HG03342 (cell line): ENCODE results near the gene LGR6.

Source experiments
- ATAC-seq: cut with Tn5 transposase; IDR thresholded peaks from one replicate; pipeline ENCODE4 v1.9.1; 2021; ENCODE audit warnings: mild to moderate bottlenecking, moderate library complexity; ENCODE audit not compliant: unreplicated experiment

LGR6 gene

DNA sequence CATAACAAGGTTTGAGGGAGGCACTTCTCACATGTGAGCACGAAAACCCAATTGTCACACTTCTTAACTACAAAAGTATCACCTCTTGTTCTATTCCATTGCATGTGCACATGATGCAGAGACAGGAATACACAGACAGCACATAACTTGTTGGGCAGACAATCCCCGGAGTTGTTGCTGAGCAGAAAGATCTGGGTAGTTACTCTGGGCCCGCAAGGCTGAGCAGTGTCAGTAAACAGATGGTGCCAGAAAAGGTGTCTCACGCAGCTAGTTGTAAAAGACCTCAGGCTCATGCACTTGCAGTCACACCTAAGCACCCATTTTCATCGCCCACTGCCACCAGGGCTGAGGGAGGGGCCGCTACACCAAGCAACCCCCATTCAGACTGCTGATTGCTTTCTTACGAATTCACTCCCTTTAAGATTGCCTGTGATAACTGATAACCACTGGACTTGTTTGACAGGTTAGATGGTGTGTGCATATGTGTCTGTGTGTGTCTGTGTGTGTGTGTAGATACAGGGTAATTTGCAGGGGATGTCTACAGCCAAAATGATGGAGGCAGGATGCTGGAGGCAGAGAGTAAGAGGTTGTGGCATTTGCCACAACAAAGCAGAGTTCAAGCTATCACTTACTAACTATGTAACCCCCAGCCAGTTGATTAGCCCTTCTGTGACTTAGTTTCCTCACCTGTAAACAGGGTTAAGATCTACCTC is 4.2 kb downstream of the LGR6 start:
- no peak for ATAC-seq

GRCh38 chr1:202198366-202198724 is 4.7 kb downstream of the LGR6 start:
- no peak for ATAC-seq

DNA sequence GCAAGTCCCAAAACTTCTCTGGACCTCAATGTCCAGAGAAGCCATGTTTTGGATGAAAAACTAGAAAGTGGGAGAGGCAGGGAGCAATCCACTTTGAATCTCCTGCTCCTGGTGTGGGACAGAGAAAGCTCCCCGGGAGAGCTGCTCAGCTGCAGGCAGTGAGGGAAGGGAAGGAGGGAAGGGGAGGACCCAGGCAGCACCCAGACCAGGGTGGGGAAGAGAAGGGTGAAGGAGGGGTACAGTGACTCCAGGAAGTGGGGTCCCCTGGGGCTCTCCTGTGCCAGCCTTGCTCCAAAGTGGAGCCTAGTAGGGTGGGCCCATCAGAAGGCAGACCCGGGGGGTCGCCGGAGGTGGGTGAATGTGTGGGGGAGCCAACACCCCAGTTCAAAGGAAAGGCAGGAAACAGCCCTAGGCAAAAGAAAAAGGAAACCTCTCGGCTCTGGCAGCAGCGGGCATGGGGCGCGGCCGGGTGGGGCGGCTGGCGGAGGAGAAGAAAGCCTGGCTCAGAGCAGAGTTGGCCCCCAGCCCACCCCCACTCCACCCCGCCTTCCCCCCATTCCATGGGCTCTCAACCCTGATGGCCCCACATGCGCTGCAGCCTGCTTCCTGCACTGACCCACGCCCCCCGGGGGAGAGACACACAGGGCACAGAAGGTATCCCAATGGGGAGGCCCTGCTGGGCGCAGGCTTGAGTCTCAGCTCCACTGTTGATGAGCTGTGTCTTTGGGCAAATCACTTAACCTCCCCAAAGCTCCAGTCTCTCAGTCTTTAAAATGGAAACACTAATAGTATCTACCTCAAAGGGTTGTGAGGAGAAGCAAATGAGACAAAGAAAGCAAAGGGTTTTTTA is 5.7 kb downstream of the LGR6 start:
- ATAC-seq, result no peak

DNA sequence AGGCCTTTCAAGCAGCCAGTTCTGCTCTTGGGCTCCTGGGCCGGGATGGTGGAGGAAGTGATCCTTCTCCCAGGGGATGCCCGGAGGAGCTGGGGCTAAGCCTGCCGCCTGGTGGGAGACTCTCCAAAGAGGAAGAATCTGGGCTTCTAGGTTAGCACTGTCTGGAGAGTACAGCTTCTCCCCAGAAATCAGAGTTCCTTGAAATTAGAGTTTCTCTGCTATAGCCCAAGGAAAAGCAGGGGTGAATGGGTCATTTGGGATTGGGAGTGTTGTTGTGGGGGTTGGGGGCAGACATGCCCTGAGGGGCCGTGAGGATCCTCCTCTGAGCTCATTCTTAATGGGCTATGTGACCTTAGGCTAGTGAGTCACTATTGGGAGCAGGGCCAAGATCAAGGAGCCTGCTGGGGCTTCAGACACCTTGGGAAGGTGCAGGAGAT is 6.5 kb downstream of the LGR6 start:
- no peak for ATAC-seq

DNA sequence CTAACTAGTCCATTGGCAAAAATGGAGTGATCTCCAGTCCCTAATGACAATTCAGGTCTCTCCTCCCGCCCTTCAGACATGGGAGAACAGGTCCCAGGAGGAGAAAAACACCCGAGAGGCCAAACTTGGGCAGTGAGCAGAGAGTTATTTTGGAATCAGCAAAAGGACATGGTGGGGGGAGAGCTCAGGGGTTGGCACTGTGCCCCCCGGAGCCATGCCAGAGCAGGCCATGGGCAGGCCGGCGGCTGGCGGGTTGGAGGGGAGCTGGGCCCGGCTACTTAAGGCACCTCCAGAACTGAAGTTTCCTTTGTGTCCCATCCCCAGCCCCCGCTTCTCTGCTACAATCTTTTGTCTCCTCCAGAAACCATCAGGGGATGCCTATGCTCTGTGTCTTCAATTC is 7.1 kb downstream of the LGR6 start:
- no peak for ATAC-seq

GRCh38 chr1:202201266-202201665 is 7.7 kb downstream of the LGR6 start:
- no peak for ATAC-seq

- ATAC-seq, result no peak
Observed at GRCh38 chr1:202201971-202202370, 8.4 kb downstream of the LGR6 start.

- ATAC-seq, result no peak
Observed at GRCh38 chr1:202202500-202203168, 9.0 kb downstream of the LGR6 start.

GRCh38 chr1:202203238-202204039 is 9.8 kb downstream of the LGR6 start:
- ATAC-seq, result no peak

- no peak for ATAC-seq
Observed at GRCh38 chr1:202204065-202204464, 10.5 kb downstream of the LGR6 start.

GRCh38 chr1:202205523-202206190 is 12.1 kb downstream of the LGR6 start:
- no peak for ATAC-seq

- no peak for ATAC-seq
Observed at GRCh38 chr1:202207292-202207691, 13.7 kb downstream of the LGR6 start.

- no peak for ATAC-seq
Observed at GRCh38 chr1:202208351-202208857, 14.8 kb downstream of the LGR6 start.

- ATAC-seq, result no peak
Observed at GRCh38 chr1:202210385-202210784, 16.8 kb downstream of the LGR6 start.

- no peak for ATAC-seq
Observed at GRCh38 chr1:202210969-202211368, 17.4 kb downstream of the LGR6 start.

GRCh38 chr1:202212787-202213186 is 19.2 kb downstream of the LGR6 start:
- ATAC-seq, result no peak

DNA sequence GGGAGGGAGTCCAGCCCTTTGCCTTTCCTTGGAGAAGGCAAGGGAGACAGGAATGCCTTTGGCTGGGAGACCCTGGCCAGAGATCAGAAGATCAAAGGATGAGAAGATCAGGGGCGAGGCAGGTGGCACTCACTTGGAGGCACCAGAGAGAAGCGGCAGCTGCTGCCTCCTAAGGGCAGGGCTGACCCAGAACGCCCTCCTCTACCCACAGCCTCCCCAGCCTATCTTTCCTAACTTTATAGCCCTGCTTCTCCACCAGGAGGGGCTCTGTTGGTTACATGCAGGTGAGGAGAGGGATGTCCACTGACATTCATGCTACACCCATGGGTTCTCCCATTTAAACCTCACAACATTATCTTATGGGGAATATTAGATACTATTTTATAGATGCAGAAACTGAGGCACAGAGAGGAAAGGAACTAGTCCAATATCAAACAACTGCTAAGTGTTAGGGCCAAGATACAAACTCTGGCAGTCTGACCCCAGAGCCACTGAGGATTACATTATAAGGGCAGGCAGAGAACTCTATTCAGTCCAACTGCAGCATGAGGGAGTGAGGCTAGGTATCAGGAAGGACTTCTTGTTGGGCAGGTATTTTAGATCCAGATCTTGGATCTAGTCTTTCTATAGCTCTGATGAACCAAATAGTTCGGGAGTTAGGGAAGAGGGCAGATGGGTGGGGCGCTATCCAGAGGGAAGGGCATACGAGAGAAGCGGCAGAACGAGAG is 19.9 kb downstream of the LGR6 start:
- no peak for ATAC-seq

DNA sequence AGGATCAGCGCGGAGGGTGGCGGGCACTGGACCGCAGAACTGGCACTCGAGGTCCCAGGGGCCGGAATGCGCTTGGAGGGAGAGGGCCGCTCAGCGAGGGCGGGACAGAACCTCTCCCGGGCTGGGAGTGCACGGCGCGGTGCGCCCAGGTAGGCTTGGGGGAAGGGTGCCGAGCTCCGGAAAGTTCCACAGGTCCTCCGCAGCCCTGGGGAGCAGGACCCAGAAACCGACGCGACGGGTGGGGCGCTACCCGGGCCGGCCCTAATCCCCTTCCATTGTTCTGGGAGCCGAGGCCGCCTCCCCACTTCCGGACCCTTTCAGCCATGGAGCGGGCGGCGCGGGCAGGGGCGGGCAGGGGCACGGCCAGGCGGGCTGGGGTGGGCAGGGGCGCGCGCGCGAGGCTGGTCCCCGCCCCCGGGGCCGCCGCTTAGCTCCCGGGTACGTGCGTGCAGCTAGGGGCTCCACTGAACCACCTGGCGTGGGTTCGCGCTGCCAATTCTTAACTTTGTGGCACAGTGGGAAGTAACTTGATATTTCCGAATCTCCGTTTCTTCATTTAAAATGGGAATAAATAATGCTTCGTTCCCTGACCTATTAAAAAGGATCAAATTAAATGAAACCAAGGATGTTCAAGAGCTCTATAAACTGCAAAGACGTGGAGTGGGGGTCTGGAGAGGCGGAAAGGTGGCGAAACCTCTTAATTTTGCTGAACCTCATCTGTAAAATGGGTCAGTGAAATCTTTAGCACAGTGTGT is 20.7 kb downstream of the LGR6 start:
- no peak for ATAC-seq
